GM12872 (cell line): ENCODE results near the gene SELPLG.

Experiments used
- CTCF ChIP-seq: IDR thresholded peaks from 3 replicates; pipeline ENCODE4 v1.5.1; 2011; ENCODE audit warnings: low read depth, mild to moderate bottlenecking, low read length, moderate library complexity; ENCODE audit not compliant: insufficient read depth

Gene SELPLG

GRCh38 chr12:108672054-108672453 lies 38.4 kb upstream of the SELPLG start:
- no peak for TF ChIP-seq CTCF

- TF ChIP-seq CTCF: no peak
These were observed 37.4 kb upstream of the SELPLG start for GRCh38 chr12:108671110-108671509.

- no peak for TF ChIP-seq CTCF
These were observed 36.5 kb upstream of the SELPLG start for GRCh38 chr12:108670066-108670631.

- no peak for TF ChIP-seq CTCF
These were observed 34.8 kb upstream of the SELPLG start for GRCh38 chr12:108668542-108668941.

- TF ChIP-seq CTCF: no peak
These were observed 34.4 kb upstream of the SELPLG start for GRCh38 chr12:108668063-108668462.

- TF ChIP-seq CTCF: no peak
These were observed 33.7 kb upstream of the SELPLG start for GRCh38 chr12:108667349-108667748.

- TF ChIP-seq CTCF: no peak
These were observed 32.7 kb upstream of the SELPLG start for GRCh38 chr12:108666401-108666881.
